ENCODE measurements around the gene HAAO.
"Not testable (repeated sequence)": the region's sequence is repeated elsewhere in the genome, so short reads cannot be mapped to it uniquely, and the experiment has no call there.

HAAO gene

DNA sequence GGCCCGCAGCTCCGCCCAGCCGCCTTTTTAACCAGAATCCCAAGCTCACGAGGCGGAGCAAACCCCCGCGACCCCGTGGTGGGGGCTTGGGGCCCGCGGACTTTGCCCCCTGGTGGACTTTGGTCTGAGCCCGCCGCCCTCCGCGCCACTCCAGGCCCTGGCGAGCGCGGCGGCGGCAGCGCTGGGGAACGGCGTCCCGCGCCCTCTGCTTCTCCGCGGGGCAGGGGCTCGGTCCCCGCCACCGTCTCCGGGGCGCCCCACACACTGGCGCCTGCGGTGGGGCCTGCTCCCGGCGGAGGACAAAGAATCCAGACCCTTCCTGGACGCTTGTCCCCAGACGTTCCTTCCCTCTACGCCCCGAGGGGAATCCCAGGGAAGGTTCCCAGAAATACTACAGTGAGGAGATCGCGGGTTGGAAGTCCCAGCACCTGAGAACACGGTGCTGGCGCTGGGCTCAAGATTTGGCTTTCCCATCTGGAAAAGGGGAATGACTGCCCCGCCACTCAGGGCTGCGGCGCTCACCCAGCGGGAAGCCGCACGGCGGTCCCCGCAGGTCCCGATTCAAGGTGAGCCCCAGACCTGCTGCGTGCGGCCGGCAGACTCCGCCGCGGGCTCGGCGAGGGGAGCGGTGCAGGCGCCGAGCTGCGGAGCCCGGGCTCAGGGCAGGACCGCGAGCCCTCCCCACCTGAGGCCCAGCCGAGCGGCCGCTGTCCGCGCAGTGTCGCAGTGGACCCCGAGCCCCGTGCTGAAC, at the start of gene HAAO:
HAAO (minus strand) TSS at position 1 of the 751 bp plus-strand sequence. CDS start 47 bp downstream, outside the sequence.
- DNase-seq: no peak

DNA sequence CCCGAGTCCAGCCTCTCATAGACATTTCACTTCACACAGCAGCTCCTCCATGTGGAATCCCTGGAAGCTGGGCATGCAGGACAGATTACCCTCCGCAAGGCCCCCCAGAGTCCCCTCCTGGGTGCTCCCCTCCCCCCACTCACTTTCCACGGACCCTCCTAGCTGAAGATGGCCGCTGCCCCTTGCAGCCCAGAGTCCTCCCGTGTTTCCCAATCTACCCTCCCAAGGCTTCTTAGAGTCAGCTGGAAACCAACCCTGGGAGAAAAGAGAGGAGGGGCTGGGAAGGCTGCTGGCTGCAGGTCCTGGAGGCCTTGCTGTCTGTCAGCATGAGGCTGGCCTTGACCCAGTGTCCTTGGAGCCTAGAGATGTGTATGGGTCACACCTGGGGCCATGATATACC, 49.0 kb upstream of the HAAO start:
- no peak for DNase-seq

DNA sequence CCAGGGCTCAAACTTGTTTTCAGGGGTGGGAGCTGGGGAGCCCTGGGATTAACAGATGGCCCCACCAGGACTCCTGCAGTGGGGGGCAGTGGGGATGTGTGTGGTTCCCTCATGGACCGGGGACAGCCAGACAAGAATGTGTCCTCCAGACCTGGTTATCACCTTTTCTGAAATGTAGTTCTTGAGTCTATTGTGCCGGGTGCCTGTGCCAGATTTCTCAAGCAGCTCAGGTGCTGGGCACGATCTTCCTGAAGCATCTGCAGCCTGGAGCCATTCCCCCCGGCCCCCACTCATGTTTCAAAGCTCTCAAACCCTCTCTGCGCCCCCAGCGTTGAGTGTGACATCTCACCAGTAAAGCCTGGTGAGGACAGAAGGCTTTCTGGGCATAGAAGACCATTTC, 48.4 kb upstream of the HAAO start:
- DNase-seq: no peak

DNA sequence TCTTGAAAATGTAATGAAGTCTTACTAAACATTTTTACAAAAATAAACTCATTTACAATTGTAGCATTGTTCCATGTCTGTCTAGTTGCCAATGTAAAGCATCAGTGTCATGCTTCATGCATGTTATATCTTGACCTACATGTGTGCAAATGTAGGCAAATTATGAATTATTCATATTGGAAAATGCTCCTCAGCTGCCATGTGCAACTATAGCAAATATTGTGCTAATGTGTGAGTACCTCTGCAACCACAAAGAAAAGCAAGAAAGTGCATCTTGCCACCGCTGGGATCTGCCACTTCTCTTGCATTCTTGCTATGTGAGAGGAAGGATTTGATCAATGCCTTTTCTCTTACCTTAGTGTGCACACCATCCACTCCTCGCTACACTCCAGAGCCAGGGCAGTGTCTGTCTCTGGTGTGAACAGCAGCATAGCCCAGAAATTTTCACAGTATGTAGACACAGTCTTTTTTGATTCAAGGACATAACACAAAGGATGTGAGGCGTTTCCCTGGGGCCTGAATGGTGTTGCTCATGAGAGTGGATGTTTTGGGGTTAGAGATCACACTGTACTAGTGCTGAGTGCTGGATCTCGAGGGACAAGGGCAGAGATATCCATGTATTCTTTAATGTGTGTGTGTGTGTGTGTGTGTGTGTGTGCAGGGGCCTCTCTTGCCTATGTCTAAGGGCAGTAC, 47.6 kb upstream of the HAAO start:
- no peak for DNase-seq

DNA sequence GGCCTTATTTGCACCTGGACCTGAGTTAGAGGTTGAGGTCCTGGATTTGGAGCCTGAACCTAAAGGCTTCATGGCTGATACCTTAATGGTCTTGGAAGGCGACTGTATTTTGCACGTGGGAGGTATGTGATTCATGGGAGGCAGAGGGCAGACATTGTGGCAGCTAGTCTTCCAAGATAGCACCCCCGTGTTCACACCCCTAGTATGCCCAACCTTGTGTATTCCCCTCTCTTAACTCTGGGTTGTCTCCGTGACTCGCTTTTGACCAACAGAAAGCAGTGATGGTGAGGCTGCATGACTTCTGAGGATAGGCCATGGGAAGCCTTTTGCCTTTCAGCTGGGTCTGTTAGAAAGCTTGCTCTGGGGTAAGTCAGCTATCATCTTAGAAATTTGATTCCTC, 45.8 kb upstream of the HAAO start:
- no peak for DNase-seq

DNA sequence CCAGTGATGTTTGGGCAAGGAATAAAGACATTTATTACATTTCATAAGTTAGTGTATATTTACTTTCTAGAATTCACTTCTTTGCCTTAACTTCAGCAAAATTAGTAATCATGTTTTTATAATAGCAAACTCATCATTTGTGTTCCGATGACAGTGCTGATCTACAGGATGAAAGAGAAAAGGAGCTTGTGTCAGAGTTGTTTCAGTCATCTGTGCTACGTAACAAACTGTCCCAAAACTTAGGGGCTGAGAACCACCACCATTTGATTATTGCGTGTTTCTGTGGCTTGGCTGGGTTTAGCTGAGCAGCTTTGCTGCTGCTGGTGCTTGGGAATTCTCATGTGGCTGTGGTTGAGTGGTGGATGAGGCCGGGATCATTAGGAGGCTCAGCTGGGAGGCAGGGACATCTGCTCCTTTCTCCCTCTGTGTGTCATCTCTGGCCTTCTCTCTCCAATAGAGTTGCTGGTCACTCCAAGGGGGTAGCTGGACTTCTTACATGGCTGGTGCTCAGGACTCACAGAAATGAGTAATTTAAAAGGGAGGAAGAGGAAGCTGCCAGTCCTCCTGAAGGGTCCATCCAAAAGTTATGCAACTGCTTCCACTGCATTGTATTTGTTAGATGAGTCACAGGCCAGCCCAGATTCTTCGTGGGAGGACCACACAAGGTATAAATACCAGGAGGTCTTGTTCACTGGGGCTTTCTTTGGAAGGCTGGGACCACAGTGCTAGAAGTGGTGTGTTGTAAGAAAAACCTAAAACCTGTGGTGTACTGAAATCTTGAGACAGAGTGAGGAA, 43.4 kb upstream of the HAAO start:
- no peak for DNase-seq

DNA sequence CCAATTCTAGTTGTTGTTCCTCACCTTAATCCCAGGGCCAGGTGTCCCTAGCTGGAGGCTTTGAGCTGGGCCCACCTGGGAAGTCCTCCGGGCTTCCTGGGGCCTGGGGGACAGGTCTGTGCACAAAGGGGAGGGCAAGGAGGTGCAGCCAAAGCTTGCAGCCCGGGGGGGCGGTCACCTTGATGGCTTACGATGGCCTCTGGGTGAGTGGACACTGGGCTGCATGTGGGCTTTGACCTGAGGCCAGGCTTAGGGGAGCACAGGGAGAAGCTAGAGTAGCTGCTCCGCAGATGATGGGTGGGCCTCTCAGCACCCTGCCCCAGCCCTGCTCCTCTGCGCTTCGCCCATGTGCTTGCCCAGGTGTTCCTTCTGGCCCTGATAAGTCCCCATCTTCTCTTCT, 41.8 kb upstream of the HAAO start:
- no peak for DNase-seq

DNA sequence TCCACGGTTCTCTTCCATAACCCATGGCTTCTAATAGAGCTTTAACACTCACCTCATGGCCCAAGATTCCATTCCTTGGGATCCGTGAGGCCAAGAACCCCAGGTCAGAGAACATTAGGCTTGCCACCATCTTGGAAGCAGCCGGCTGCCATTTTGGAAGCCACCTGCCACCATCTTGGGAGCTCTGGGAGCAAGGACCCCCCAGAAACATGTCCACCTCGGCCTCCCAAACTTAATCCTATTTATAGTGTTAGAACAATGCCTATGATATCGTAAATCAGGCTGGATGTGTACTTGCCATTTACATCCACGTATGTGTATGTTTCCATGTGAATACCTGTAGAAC, 39.9 kb upstream of the HAAO start:
- no peak for DNase-seq

DNA sequence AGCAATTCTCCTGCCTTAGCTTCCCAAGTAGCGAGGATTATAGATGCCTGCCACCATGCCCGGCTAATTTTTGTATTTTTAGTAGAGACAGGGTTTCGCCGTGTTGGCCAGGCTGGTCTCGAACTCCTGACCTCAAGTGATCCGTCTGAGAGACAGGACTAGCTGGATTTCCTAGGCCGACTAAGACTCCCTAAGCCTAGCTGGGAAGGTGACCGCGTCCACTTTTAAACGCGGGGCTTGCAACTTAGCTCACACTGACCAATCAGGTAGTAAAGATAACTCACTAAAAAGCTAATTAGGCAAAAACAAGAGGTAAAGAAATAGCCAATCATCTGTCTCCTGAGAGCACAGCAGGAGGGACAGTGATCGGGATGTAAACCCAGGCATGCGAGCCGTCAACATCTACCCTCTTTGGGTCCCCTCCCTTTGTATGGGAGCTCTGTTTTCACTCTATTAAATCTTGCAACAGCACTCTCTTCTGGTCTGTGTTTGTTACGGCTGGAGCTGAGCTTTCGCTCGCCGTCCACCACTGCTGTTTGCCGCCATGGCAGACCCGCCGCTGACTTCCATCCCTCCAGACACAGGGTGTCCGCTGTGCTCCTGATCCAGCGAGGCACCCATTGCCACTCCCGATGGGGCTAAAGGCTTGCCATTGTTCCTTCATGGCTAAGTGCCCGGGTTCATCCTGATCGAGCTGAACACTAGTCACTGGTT, 39.3 kb upstream of the HAAO start:
- not testable (repeated sequence) for DNase-seq

DNA sequence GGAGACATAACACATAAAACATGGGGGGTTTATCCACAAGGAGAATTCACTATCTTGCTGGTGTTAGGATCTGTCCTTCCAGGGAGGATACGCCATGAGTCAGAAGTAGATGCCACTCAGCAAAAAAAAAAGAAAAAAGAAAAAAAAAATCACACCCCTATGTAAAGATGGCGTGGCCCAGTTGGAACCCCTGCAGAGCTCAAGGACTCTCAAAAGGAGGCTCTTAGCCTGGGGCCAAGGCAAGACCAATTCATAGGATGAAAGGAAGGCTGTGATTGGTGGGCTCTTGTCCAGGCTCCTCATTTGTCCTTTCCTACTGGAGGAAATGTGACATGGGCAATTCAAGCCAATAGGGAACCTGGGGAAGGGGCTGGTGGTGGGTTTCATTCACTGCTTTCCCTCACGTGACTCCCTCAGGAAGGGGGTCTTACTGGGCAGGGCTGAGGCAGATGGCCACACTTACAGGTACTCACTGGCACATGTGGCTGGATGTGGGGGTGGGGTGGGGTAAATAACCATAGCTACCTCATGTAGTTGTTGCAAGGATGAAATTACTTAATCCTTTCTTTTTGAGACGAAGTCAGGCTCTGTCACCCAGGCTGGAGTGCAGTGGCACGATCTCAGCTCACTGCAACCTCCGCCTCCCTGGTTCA, 38.7 kb upstream of the HAAO start:
- DNase-seq: no peak

DNA sequence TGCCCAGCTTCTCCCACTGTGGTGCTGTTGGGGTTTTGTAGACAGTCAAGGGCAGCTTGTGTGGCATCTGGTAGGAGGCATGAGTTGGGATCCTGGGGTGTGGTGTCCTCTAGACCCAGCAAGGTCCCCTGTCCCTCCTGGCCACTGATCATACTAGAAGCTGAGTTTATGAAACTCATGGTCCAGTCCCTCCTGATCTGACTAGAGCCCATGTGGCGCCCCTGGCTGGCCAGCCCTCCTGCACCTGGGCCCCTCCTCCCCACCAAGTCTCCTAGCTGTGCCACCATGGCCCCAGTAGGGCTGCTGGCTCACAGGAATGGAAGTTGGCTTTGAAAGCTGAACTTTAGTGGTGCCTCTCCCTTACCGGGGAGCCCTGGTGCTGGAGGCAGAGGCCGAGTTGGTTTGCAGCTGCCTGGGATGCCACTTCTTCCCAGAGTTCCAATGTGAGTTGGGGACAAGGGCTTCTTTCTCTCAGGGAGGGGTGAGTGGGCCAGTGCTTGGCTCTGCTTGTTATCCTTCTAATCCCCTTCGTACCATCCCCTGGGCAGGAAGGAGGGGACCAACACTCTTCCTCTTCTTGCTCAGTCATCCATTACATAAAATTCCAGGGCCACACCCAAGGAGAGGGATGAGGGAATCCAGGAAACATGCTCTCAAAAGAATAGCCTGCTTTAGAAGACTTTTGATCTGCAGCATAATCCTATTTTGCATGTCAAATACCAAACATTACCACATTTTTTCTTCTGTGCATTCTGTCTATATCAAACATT, 37.5 kb upstream of the HAAO start:
- no peak for DNase-seq

DNA sequence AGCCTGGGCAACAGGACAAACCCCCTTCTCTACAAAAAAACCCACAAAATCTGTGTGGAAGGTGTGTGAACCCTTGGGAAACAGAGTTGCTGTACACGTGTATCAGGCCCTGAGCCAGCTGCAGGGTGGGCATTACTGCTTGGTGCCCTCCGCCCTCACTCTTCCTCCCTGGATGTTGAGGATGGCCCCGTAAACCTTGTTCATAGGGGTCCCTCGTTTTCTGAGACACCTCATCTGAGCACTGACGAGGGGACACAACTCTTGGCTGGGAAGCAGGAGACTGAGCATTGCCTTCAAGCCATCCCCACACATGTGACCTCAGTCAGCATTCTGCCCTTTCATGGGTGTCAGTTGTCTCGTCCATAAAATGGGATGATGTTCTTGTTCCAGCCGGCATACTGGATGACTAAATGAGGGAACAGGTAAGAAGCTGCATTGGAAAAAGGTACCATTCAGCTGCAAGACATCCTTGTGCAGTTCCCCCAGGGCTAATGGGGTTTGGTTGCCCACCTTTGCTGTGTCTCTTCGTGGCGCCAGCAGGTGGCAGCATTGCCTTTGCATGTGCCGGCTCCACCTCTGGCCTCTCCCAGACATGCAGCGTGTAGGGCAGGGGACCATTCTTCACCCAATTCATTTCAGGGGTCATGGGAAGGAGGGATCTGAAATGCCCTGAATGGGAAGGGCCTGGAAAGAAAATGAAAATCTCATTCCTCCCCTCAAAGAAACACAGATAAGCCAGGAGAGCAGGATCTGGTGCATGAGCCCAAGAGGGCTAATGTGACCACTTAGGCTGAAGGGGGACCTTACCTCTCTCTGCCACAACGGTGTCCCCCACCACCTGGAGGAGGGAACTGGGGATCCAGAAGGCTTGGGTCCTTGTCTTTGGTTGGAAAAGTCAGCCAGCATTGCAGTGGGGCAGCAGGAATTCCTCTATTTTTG, 36.4 kb upstream of the HAAO start:
- peak; percentile 53 for DNase-seq

DNA sequence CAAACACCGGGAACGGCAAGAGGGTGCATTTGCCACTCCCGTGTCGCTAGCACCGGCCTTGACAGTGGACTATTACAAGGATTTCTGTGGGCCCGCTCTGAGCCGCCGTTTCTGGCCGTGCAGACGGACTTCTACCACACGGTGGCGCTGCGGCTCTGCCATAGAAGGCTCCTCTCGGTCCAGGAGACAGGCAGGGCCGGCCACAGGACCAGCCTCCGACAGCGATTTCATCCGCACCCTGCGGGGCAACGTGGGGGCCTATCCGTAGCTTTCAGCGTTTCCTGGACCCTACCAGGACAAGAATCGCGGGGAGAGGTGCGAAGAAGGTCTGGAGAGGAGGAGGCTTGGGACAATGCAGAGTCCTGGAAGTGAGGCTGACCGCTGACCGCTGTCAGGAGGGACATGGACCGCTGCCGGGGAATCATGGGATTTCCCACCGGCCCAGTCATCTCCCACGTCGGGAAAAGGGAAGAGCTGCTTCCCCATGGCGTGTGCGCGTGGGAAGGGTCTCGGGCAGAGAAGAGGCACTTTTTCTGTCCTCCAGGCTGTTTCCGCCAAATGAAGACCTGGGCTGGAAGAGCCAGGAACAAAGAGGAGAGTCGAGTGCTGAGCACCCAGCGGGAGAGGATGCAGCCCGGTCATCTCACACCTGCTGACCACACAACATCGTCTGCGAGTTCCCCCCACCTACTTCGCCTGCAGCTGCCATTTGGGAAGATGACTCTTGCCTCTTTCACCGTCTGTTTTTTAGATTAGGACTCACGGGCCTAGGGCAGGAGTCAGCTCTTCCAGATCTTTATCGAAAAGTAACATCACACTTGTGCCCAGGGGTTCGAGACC, 35.5 kb upstream of the HAAO start:
- peak; percentile 70 for DNase-seq

DNA sequence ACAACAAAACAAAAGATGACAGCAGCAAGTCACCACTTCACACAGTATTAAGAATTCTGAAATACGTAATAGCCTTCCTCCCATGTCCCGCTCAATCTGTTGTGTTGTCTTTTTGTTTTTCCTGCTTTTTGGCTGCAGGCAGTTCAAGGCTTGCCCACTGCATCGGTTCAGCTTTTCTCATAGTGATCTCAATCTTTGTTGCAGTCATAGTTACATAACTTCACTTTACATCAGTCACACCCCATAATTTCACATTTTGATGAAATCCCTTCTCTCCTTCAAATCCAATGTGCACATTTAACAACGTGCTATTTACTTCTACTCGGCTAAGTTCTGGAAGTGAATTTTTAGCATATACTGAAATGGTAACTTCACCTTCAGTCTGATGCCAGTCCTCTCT, 33.8 kb upstream of the HAAO start:
- DNase-seq: no peak

DNA sequence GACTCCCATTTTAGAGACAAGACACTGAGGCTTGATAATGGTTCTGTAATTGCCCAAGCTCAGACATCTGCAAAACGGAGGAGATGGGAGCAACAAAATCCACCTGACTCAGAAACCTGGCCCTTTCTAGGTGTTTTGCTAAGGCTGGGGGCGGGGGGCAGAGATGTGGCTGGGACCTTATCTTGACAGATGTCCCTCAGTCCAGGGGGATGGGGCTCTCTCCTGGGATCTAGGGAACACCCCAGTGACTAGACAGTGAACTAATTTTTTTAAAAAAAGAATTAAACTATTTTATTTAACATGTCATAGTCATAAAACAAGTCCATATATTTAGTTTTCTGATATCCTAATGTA, 32.0 kb upstream of the HAAO start:
- DNase-seq: no peak

DNA sequence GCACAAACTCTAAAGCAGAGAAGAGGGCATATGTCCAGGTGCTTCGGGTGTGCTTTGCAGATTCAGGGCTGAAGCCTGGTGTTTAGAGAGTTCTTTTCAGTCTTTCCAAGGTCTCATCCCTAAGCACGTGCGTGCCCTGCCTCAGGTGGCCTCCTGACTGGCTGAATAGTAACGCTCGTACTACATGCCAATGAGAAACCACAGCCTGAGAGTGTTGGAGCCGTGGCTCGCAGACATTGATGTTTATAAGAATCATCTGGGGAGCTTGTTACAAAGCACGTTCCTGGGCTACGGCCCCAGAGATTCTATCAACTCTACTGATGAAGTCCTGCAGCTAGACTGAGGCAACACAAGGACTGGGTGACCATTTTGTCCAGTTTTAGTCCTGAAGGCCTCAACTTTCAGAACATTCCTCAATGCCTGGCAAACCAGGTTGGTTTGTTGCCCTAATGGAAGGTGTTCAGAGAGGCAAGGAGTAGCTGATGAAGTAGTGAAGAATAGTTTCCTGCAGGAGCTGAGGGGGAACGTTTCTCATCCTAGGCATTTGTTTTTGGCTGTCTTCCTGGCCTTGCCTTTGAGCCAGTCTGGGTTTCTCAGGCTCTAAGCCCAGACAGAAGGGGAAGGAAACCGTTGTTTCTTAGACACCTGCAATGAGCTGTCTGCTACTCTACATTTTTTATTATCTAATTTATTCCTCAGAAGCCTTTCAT, 31.5 kb upstream of the HAAO start:
- DNase-seq: no peak

DNA sequence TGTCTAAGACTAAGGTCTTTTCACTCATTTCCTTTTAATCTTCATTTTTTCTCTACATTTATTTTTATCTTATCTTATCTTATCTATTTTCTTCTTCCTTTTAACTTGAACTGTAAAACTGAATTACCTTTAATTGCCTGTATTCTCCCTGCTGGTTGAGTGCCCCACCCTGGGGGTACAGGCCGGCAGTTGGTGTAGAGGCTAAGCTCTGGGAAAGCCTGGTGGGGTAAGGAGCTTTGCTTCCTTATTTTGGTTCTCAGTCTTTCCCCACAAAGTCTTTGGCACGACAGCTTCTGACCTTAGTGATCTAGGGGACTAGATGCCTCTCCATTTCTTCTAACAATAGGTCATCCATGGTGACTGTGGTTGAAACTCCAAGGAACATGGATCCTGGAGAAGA, 26.8 kb upstream of the HAAO start:
- DNase-seq: no peak

DNA sequence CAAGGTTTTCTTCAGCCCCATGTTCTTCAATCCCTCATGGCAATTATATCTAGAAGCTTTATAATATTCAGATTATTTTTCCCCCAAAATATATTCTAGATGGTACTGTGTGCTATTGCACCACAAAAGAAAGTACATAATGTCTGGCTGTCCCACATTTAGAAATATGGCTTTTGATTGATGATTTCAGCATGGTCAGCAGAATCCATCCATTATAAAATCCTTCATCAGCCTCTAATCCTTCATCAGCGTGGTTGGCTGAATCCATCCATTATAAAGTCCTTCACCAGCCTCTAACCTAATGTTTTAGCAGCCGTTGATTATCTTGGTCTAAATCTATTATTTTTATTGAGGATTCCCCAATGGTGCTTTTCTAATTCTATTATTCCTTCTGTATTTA, 23.3 kb upstream of the HAAO start:
- DNase-seq: no peak

DNA sequence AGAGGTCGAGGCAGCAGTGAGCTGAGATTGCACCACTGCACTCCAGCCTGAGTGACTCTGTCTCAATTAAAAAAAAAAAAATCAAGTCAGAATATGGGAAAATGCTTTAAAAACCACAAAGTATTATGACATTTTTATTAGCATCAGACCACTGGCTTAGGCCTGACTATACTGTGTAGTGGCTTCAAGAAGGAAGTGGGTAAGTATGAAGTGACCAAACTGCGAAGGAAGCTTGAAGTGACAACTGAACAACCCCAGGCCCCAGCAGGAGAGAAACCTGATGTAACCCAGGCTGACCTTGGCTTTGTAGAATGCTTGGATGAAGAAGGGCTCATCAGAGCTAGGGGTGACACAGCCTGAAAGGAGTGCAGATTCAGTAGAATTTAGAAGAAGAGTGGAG, 21.4 kb upstream of the HAAO start:
- no peak for DNase-seq

Measured in NCI-H1105 (cell line).